Stimulated activated CD4-positive, alpha-beta T cell treated with anti-CD3 and anti-CD28 coated beads, Interleukin-1b, Interleukin-23, amount 100 ng/mL, for 24 hours (primary cell): ENCODE results near the gene GLIS2.
A peak's percentile ranks its signal among the peaks of the same experiment; 100 is the strongest.

Experiments
- DNase-seq, 4 experiments: peaks; one replicate each; pipeline ENCODE4 v3.0.0-alpha.2; 2020; ENCODE audit warnings: low read depth in 4 of 4, low spot score in 1 of 4

The GLIS2 gene

DNA sequence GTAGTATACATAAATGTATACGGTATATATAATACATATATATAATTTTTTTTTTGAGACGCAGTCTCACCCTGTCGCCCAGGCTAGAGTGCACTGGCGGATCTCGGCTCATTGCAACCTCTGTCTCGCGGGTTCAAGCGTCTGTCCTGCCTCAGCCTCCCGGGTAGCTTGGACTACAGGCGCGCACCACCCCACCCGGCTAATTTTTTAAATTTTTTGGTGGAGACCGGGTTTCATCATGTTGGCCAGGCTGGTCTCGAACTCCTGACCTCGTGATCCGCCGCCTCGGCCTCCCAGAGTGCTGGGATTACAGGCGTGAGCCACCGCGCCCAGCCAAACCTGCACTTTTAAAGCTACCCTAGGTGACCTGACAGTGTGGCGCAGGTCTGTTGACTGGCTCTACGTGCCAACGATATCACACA lies 34.5 kb downstream of the GLIS2 start:
- DNase-seq: no peak

DNA sequence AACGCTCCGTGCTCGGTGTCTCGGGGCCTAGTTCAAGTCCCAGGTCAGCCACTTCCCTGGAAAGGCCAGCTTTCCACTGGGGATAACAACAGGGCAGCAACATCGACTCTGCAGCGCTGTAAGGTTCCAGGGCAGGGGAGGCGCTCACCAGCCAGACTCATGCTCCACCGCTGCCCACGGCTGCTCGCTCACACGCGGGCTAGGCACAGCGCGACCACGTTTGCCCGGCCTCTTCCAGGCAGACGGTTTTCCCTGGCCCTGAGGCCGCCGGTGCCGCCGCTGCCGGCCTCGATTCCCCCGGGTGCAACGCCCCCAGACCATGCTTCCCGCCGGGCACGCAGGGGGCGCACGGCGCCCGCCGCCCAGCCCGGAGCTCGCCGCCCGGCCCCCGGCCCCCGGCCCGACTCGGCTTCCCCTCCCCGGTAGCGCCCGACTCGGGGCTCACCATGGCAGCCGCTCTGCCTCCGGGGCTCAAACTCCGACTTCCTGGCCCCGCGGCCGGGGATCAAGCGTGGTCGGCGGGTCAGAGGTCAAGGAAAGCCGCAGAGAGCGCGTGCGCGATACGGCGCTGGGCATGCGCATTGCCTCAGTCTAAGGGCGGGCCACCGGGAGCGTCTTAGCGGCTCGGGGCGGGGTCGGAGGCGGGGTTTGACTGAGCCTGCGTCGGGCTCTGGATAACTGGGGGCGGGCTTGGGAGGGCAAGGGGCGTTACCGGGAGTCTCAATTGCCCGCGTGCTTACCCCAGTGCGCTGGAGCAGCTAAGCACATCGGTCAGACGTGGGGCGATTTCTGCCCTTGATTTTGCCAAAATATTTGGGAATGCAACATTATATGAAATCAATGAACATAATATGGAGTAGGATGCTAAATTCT lies 35.2 kb downstream of the GLIS2 start, which contains the start of gene PAM16:
TSS of gene PAM16 (minus strand) at position 535 of the 873 bp plus-strand sequence. CDS start at position 448, 87 bp downstream.
- peak; percentile 92 to 99 (median 98) for DNase-seq

DNA sequence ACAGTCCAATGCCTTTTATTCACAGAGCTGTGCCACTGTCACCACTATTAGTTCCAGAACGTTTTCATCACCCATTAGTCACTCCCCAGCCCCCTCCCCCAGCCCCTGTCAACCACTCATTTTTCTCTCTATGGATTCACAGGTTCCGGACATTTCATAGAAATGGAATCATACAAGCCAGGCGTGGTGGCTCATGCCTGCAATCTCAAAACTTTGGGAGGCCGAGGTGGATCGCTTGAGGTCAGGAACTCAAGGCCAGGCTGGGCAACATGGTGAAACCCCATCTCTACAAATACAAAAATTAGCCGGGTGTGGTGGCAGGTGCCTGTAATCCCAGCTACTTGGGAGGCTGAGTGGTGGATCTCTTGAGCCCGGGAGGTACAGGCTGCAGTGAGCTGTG lies 36.0 kb downstream of the GLIS2 start:
- no peak for DNase-seq

DNA sequence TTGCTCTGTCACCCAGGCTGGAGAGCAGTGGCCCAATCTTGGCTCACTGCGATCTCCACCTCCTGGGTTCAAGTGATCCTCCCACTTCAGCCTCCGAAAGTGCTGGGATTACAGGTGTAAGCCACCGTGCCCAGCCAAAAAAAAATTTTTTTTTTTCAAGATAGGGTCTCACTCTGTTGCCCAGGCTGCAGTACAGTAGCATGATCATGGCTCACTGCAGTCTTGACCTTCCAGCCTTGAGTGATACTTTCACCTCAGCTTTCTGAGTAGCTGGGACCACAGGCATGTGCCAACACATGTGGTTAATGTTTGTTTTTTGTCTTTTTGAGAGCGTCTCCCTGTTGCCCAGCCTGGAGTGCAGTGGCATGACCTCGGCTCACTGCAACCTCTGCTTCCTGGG lies 37.0 kb downstream of the GLIS2 start:
- no peak for DNase-seq

DNA sequence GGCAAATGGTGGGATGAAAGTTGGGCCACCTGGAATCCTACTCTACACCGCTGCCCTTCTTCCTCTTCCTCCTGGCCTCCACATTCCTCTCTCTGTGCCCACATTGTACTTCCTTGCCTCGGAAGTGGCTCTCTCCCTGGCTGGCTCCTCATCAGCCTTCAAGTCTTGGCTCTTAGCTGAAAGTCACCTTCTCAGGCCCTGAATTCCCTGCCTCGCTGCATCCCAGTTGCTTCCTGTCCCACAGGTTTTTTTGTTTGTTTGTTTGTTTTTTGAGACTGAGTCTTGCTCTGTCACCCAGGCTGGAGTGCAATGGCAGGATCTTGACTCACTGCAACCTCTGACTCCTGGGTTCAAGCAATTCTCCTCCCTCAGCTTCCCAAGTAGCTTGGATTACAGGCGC lies 37.8 kb downstream of the GLIS2 start:
- DNase-seq: no peak

DNA sequence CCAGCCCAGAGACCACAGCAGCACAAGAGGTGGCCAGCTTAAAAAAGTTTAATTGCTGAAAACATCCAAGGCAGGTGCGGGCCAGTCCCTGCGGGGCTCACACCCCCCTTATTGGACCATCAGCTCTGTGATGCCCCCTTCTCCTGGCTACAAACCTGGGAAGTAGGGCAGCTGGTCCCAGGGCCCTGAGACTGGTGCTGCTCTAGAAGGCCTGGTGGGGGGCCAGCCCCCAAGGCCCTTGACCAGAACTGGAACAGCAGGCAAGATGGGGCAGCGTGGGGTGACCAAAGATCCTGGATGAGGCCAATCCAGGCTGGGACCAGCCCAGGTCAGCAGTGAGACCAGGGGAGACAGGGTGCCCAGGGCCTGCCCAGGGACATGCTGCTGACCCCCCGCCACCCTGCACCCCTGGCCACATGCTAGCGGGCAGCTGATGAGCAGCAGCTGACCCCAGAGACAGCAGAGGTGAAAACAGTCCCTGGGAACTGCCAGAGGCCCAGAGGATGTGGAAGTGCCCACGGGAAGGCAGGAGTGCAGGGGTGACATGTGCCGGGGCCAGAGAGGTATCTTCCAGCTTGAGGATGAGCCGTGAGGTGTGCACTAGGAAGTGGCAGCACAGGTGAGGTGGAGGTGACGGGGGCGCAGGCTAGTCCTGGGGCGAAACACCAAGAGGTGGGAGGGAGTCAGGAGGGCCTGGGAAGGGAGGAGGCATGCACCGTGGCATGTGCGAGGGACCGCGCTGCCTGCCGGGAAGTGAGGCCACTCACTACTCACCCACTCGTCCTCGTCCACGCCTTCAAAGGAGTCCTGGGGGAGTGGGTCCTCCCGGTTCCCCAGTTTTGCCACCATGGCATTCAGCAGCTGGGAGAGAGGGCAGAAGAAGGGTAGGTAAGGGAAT lies 38.9 kb downstream of the GLIS2 start:
- DNase-seq: no peak

DNA sequence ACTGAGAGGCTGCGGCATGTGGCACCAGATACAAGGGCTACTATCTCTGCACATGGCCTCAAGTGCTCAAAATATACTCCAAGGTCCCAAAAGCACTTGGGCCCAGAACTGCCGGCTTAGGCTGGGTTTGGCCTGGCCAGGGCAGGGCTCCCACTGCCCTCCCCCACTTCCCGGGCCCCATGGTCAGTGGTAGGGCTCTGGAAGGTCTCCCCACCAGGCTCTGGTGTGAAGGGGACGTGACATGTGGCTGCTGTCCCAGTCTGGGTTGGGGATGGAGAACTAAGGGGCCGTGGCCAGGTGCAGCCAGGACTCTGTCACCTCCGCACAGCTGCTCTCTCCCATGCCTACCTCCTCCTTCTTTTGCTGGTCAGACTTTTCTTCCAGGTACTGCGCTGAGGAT lies 41.0 kb downstream of the GLIS2 start:
- no peak for DNase-seq

DNA sequence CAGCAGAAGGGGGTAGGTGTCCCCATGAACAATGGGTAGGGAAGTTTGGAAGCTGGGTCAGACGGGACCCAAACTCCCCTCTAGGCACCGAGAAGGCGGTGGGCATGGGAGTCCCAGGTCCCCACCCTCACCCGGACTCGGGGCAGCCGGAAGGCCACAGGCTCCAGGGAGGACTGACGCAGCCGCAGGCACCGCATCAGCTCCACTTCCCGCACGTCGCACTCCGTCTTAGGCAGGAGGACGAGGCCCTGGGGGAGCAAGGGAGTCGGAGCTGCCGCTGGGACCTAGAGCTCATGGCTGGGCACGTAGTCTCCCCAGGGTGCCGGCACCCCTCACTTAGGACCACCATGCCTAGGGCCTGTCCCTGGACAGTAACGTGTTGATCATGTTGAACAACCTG lies 42.4 kb downstream of the GLIS2 start:
- DNase-seq: no peak

DNA sequence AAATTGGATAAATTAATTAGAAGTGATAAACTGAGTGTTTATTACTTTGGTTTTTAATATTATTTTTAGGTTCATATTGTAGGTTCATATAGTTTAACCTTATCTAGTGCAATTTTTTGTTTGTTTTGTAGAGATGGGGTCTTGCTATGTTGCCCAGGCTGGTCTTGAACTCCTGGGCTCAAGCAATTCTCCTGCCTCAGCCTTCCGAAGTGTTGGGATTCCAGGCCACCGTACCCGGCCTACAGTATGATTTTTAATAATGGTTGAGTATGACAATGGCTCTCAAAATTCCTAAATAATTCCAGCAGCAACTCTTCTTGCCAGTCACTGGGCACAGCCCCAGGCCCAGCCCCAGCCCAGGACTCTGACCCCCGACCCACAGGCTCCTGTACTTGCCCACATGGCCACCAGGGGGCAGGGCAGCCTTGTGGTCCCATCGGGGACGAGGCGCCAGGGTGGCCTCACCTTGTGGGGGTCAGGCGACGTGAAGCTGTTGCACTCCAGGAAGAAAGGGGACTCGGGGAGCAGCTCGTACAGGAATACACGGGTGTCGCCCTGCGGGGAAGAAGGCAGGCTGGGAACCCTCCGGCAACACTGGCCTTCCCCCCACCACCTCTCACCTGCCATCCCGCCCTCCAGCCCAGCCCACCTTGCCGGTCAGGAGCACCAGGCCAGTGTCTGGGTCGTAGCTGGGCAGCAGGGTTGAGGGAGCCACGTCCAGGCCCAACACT lies 43.1 kb downstream of the GLIS2 start:
- DNase-seq: peak; percentile 42 to 54 (median 46)

DNA sequence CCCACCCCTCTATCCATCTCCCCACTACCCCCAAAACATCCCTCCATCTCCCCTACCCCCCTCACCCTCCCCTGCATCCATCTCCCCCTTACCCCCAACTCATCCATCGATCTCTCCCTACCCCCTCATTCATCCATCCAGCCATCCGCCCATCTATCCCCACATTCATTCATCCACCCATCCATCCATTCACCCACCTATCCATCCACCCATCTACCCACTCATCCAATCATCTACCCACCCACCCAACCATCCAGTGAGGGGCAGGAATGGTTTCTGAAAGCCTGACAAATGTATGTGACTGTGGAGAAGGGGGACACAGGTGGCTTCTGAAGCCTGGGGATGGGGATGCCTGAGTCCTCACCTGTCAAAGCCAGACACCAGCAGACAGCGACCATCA lies 44.0 kb downstream of the GLIS2 start:
- no peak for DNase-seq

DNA sequence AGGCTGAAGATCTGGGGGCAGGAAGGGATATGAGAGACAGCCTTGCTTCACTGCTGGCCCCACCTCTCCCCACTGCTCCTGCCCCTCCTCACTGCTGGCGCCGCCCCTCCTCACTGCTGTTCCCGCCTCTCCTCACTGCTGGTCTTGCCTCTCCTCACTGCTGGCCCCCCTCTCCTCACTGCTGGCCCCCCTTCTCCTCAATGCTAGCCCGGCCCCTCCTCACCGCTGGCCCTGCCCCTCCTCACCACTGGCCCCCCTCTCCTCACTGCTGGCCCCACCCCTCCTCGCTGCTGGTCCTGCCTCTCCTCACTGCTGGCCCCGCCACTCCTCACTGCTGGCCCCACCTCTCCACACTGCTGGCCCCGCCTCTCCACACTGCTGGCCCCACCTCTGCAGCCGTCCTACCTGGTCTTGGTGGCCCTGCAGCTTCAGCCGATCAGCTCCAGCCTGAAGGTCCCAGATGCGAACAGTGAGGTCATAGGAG lies 44.7 kb downstream of the GLIS2 start:
- DNase-seq: no peak

DNA sequence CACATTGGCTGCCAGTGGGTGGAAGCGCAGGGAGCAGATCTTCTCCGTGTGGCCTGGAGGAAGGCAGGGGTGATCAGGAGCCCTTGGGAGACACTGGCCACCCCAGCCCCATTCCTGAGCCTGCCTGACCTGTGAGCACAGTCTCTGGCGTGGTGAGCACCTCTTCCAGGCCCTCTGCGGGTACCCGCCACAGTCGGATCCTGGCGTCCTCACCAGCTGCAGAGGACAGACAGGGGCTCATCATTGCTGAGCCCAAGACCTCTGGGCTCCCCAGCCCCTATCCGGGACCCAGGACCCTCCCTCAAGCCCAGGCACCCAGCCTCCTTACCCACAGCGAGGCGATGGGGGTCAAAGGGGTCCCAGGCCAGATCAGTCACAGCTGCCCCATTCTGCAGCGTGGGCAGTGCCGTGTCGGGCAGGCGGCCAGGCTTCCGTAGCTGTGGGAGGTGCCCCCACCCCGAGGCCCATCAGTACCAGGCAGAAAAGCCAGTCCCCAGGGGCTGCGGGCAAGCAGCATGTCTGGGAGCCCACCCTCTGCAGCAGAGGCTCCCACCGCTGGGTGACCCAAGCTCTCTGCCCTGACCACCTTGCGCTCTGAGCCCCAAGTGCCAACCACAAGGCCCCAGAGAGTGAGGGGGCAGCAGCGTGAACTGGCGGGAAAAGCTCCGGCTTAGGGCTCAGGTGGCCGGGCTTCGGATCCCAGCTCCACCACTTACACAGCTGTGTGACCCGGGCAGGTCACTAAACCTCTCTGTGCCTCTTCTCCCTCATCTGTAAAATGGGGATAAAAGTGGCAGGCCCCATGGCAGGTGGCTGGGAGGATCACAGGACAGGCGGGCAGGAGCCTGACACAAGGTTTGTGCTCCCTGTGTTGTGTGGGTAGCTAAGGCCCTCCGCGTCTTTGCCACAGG lies 45.4 kb downstream of the GLIS2 start:
- DNase-seq: no peak

DNA sequence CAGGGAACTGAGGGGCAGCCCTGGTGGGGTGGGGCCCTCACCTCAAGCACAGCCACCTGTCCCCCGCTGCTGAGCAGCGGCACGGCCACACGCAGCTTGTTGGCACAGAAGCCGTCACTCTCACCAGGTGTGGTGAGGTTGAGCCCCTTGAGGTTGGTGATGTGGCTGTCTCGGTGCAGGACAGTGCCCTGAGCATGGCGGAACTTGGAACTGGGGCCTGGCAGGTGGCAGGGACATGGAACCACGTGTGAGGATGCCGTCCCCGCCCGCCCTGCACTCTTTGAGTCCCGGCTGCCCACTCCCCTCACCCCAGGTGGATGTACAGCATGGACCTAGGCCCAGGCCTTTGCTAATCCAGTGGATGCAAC lies 46.1 kb downstream of the GLIS2 start:
- no peak for DNase-seq

DNA sequence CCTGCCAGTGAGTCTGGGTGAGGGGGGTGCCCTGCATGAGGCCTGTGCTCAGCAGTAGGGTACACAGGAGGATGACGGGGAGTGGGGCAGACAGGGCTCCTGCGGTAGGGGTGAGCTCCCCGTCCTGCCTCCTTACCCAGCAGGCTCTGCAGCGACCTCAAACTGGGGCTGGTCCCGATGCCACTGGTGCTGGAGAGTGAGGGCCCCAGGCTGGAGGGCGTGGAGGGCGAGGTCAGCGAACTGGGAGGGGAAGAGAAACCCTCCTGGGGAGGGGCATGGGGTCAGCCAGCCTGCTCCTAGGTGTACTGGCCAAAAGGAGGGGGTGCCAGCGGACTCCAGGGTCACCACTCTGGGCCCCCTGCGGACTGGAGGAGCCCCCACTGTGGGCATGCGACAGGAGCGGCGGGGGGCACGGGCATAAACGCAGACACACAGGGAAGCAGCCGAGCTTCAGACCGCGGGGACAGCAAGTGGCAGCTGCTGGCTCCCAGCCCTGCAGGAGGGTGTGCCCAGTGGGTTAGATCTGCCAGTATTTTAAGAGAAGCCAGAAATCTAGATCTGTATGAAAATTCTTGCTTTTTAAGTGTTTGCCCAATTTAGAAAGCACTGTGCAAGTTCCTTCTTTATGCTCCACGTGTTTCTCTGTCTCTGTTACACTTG lies 46.7 kb downstream of the GLIS2 start:
- DNase-seq: no peak

DNA sequence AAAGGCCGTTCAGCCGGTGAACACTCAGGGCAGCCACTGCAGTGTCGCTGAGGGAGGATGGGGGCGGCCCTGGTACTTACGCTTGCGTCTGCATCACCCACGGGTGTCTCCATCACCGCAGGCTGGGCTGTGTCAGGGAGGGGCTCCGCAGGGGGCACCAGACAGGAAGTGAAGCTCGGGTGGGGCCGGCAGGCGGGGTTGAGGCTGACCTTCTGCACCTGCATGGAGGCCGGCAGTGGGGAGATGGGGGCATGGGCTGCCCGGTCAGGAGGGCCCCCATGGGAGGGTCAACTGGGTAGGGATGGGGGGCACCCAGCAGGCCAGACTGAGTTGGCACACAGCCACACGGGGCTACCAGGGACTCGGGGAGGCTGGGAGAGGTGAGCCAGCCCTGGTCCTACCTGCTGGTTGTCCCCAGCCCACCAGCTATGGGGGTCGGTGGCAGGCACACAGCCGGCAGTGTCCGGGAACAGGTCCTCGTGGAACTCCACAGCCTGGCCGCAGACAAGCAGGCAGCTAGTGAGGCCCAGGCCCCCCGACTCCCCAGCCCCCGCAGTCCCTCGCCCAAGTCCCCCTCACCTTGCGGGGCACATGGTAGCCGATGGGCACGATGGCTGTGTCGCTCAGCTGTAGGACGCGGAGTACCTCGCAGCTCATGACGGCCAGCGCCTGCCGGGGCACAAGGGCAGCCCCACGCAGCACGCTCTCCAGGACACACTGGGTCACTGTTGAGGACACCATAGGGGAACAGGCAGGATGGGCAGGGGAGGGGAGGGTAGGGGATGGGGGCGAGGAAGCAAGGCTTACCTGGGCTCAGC lies 48.5 kb downstream of the GLIS2 start:
- DNase-seq: no peak

DNA sequence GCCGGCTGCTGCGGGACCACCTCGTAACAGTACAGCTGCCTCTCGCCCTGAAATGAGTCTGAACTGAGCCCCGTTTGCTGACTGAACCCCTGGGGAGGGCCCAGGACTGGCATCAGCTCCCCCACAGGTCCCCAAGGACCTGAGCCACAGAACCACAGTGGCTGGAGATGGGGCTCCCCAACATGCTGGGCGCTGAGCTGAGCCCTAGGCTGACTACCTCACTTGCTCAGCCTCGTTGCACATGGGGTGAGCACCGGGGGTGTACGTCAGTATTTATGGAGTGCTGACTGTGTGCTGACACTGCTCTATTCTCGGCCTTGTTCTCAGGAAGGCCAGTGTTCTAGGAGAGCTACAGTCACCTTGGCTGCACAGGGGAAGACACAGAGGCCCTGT lies 49.1 kb downstream of the GLIS2 start:
- no peak for DNase-seq

DNA sequence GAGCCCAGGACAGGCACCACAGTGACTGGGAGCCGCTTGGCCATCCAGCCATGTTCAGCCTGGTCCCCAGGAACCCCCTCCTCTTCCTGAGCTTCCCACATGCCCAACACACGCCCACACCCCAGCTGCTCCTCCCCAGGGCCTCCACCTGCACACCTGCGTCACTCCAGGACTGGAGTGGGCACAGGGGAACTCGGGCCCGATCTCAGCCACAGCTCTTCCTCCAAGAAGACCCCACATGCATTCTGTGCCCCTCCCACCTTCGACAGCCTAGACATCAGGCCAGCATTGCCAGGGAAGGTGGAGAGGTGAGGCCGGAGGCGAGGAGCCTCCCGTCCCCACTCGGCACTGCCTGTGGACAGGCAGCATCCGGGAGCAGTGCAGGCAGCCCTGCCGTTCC lies 49.7 kb downstream of the GLIS2 start:
- DNase-seq: no peak

DNA sequence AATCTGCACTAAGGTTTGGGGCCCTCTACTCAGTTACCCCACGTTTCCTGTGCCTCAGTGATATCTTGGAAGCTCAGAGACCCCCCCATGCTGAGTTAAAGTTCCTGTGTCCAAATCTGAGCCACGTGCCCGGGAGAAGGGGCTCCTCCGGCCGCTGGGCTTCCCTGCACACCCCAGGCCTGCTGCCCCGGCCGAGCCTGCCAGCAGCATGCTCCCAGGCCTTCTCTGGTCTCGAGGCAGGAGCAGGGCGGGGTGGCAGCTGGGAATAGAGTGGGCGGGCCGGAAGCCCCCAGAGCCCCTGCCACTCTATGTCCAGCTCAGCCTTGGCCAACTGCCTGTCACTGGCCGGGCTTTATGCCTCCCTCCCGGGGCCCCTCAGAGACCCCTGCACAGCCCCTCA lies 50.1 kb downstream of the GLIS2 start:
- DNase-seq: no peak

DNA sequence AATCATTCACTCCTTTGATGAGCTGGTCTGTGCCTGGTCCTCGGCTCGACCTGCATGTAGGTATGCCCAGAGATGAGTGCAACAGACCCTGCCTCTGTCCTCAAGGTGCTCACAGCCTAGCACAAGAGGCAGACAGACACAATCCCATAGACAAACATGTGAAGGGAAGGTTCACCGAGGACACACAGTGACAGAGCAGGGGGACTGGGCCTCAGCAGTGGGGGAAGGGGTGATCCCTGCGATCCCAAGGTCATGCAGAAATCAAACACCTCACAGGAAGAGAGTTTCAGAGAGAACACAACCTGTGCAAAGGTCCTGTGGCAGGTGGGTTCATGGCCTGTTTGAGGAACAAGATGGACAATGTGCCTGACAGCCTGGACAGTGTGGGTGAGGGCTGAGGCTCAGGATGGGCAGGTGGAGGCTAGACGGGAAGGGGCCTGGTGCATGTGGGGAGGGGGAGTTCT lies 51.6 kb downstream of the GLIS2 start:
- no peak for DNase-seq
